Measurements from ENCODE around the gene KCTD1.

The KCTD1 gene

DNA sequence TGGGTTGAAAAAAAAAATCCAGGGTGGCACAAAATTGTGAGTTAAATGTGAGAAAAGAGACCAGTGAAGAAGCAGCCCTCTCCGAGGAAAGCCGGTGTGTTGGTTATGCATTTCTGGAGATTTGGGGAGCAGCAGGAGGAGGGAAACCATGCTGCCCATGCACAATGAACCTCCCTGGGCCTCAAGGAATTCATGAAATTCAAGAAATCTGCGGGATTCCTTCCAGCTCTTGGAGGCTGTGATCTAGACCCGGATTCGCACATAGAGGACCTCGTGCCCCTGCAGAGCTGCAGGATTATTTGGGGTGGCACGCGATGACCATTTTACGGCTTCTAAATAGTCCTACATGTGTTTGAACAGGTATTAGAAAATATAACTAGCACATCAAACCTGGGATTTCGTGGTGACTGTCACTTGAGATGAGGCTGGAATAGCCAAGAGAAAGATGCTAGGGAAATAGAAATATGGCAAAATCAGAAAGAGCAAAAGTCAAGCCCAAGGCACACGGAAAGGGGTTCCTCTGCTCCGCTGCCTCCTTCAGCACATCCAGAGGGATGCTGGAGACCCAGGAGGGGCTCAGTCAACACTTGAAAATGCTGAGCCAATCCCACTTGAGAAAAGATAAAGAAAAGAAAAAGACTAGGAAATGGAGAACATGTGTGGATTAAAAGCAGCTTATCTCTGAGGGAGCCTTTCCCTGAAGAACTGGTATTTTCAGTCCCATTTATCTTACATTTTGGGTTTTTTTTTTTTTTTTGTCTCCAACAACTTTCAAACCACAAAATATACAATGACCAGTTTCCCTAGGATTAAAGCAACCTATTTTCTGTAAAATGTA, 22.0 kb downstream of the KCTD1 start:
- ChIA-PET POLR2A (no interaction called here), CTCF (no interaction called here)
- no peak for DNase-seq (ENCODE audit: extremely low spot score)
- TF ChIP-seq FOXK2 (IDR thresholded peaks at IDR 0.05) (no peak), CTBP1 (IDR thresholded peaks at IDR 0.05; ENCODE audit: borderline replicate concordance) (no peak), SUZ12 (IDR thresholded peaks at IDR 0.05) (no peak), ARNT (IDR thresholded peaks at IDR 0.05) (no peak), FOXM1 (IDR thresholded peaks at IDR 0.05; ENCODE audit: borderline replicate concordance) (no peak), L3MBTL2 (conservative IDR thresholded peaks at IDR 0.05) (no peak), LEF1 (IDR thresholded peaks at IDR 0.05; ENCODE audit: borderline replicate concordance) (no peak), NFRKB (IDR thresholded peaks at IDR 0.05) (no peak), TARDBP (IDR thresholded peaks at IDR 0.05) (no peak), BHLHE40 (IDR thresholded peaks at IDR 0.05; ENCODE audit: borderline replicate concordance) (no peak)
- TF ChIP-seq, protein P1, sequence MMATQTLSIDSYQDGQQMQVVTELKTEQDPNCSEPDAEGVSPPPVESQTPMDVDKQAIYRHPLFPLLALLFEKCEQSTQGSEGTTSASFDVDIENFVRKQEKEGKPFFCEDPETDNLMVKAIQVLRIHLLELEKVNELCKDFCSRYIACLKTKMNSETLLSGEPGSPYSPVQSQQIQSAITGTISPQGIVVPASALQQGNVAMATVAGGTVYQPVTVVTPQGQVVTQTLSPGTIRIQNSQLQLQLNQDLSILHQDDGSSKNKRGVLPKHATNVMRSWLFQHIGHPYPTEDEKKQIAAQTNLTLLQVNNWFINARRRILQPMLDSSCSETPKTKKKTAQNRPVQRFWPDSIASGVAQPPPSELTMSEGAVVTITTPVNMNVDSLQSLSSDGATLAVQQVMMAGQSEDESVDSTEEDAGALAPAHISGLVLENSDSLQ (IDR thresholded peaks at IDR 0.05): no peak

DNA sequence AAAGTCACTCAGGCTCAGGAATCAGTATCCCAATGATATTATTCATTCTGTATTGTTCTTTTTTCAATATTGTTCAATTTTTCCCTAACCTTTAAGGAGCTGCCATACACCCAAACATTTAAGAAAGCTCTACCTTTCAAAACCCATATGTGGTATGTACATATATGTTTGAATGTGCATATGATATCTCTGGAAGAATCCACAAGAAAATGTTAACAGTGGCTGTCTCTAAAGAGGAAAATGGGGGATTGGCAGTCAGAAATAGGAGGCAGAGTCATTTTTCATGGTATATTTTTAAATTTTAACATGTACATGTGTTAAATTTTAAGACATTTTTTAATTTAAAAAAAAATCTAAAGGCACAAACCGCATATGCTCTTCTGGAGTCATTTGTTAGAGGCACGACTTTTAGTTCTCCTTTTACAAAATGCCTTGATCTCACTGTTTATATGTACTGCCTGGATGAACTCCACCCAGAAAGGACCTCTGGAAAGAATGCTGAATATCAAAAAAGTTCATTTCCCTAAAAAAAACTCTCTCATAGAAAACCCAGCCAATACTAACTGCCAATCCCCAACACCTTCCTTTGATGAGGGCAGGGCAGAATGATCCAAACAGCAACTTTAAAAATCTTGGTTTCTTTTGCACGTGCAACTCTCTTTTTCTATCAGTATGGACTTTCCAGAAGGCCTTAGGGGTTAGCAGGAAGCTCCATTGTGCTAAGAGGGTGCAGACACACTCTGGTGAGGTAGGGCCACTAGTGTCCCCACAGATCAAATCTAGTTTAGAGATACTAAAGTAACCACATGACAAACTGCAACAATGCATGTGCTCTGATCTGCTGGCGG, 23.6 kb downstream of the KCTD1 start:
- DNase-seq (ENCODE audit: extremely low spot score): no peak
- ChIA-PET CTCF (interaction anchor here (0.7 kb wide), 1 partner anchor 24 kb away, joined by 4 read pairs; no protein-coding TSS in a partner anchor), POLR2A (no interaction called here)
- TF ChIP-seq TARDBP (IDR thresholded peaks at IDR 0.05) (no peak), LEF1 (IDR thresholded peaks at IDR 0.05; ENCODE audit: borderline replicate concordance) (no peak), ELF4 (IDR thresholded peaks at IDR 0.05) (no peak), FOXK2 (IDR thresholded peaks at IDR 0.05) (no peak), ARNT (IDR thresholded peaks at IDR 0.05) (no peak), NFRKB (IDR thresholded peaks at IDR 0.05) (no peak), SP1 (IDR thresholded peaks at IDR 0.05) (no peak), HDGF (IDR thresholded peaks at IDR 0.05; ENCODE audit: borderline replicate concordance) (no peak), ZNF384 (IDR thresholded peaks at IDR 0.05) (no peak), L3MBTL2 (conservative IDR thresholded peaks at IDR 0.05) (no peak), BHLHE40 (IDR thresholded peaks at IDR 0.05; ENCODE audit: borderline replicate concordance) (no peak), SUZ12 (IDR thresholded peaks at IDR 0.05) (no peak), FOXM1 (IDR thresholded peaks at IDR 0.05; ENCODE audit: borderline replicate concordance) (no peak), FOXA1 (IDR thresholded peaks at IDR 0.05) (no peak), CTBP1 (IDR thresholded peaks at IDR 0.05; ENCODE audit: borderline replicate concordance) (no peak)
- TF ChIP-seq, protein P1 (IDR thresholded peaks at IDR 0.05): no peak

DNA sequence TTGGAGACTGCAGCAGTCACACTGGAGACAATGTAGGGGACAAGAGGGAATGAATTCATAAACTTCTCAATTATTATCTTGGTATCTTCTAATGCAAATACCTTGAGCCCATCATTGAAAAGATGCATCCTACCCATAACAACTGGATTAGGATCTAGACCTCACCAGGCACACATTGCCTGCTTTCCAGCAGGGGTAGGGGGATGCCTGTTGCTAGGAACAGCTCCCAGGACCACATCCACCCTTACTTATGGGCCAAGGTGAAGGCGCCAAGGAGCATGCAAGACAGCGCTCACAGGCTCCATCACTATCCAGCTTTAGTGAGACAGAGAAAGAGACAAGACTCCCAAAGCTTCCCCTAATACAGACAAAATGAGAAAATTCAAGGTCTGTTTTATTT, 24.4 kb downstream of the KCTD1 start:
- POLR2A ChIA-PET: no interaction called here

DNA sequence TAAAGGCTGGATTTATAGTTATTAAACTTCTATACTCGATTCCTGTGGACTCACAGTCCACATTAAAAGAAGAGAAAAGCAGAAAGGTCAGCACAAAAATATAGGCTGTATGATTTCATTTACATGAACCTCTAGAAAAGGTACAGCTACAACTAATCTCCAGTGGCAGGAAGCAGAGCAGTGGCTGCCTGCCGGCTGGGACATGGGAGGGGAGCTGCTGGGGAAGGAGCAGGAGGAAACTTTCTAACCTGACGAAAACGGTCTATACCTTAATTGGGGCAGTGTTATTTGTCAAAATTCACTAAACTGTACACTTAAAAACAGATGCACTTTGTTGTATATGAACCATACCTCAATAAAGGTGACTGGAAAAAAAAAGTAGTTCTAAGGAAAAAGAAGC, 26.7 kb downstream of the KCTD1 start:
- CTCF ChIA-PET: interaction anchor here (1.2 kb wide), 1 partner anchor 12 kb away, joined by 4 read pairs; no protein-coding TSS in a partner anchor
- no peak for DNase-seq (ENCODE audit: extremely low spot score)
- TF ChIP-seq ELF4 (IDR thresholded peaks at IDR 0.05) (no peak), CTBP1 (IDR thresholded peaks at IDR 0.05; ENCODE audit: borderline replicate concordance) (no peak), BHLHE40 (IDR thresholded peaks at IDR 0.05; ENCODE audit: borderline replicate concordance) (no peak), SUZ12 (IDR thresholded peaks at IDR 0.05) (no peak), HDGF (IDR thresholded peaks at IDR 0.05; ENCODE audit: borderline replicate concordance) (no peak), FOXM1 (IDR thresholded peaks at IDR 0.05; ENCODE audit: borderline replicate concordance) (no peak), NFRKB (IDR thresholded peaks at IDR 0.05) (no peak), ARNT (IDR thresholded peaks at IDR 0.05) (no peak), FOXK2 (IDR thresholded peaks at IDR 0.05) (no peak), SP1 (IDR thresholded peaks at IDR 0.05) (no peak), TARDBP (IDR thresholded peaks at IDR 0.05) (no peak)
- TF ChIP-seq, protein P1 (IDR thresholded peaks at IDR 0.05): no peak
- POLR2A ChIA-PET: no interaction called here

More for the DNA sequence above, 24.4 kb downstream of the KCTD1 start:
- CTCF ChIA-PET: no interaction called here
- TF ChIP-seq SP1 (IDR thresholded peaks at IDR 0.05) (no peak), L3MBTL2 (conservative IDR thresholded peaks at IDR 0.05) (no peak), FOXM1 (IDR thresholded peaks at IDR 0.05; ENCODE audit: borderline replicate concordance) (no peak), ZNF384 (IDR thresholded peaks at IDR 0.05) (no peak), NFRKB (IDR thresholded peaks at IDR 0.05) (no peak), SUZ12 (IDR thresholded peaks at IDR 0.05) (no peak), LEF1 (IDR thresholded peaks at IDR 0.05; ENCODE audit: borderline replicate concordance) (no peak), FOXA1 (IDR thresholded peaks at IDR 0.05) (no peak), CTBP1 (IDR thresholded peaks at IDR 0.05; ENCODE audit: borderline replicate concordance) (no peak), ELF4 (IDR thresholded peaks at IDR 0.05) (no peak), HDGF (IDR thresholded peaks at IDR 0.05; ENCODE audit: borderline replicate concordance) (no peak), ARNT (IDR thresholded peaks at IDR 0.05) (no peak)
- TF ChIP-seq, protein P1 (IDR thresholded peaks at IDR 0.05): no peak
- DNase-seq (ENCODE audit: extremely low spot score): no peak
